ENCODE data around the gene EXT2.

GRCh38 chr11:44113018-44113417 is 17.5 kb downstream of the EXT2 start:
- no peak for TF ChIP-seq CTCF (IDR thresholded peaks at IDR 0.05)
- no peak for TF ChIP-seq POLR2AphosphoS5 (IDR thresholded peaks at IDR 0.05; ENCODE audit: insufficient read depth in 1 of 2, low read depth in 1 of 2)
